CD4-positive, alpha-beta T cell treated with Interleukin-6 for 4 hours (primary cell): ENCODE results near the gene ZXDB.
A peak's percentile ranks its signal among the peaks of the same experiment; 100 is the strongest.
"Not testable (repeated sequence)": the region's sequence is repeated elsewhere in the genome, so short reads cannot be mapped to it uniquely, and the experiment has no call there.

Source experiments
- DNase-seq: peaks from one replicate; pipeline ENCODE4 v3.0.0-alpha.2; 2020; ENCODE audit warnings: mixed read lengths

ZXDB gene

DNA sequence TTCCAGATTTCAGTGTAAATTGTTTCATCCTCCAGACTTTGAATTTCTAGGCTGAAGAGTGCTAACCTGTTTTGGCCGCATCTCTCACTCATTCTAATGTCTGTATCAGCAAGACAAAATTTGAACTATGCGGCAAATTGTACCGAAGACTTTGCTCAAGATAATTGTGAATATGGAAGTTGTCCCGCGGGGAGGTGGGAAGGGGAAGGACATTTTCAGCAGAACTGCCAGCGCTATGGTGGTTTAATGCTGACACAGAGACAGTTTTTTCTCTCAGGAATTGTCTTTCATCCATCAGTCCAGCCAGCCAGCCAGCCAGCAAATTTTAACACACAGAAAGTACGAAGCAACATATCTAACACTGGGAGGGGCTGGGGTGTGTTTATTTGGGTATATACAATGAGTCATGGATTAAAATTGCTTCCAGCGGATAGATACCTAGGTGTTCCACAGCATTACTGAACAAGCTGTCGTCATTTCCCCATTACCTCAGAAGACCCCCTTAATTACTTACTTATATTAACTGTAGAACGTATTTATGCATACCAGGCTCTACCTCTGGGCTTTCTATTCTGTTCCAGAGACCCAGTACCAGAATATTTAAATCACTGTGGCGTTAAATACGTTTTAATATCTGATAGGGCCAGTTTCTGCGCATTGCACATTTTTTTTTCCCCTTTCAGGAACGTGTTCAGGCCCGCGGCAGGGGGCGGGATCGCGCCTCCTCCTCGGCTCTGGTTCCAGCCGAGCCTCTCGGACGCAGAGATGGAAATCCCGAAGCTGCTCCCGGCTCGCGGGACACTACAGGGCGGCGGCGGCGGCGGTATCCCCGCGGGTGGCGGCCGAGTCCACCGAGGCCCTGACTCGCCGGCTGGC, at the start of gene ZXDB:
TSS of gene ZXDB (plus strand) at position 728 of the 876 bp plus-strand sequence. CDS start at position 766, 38 bp downstream.
- DNase-seq = peak; percentile 40

DNA sequence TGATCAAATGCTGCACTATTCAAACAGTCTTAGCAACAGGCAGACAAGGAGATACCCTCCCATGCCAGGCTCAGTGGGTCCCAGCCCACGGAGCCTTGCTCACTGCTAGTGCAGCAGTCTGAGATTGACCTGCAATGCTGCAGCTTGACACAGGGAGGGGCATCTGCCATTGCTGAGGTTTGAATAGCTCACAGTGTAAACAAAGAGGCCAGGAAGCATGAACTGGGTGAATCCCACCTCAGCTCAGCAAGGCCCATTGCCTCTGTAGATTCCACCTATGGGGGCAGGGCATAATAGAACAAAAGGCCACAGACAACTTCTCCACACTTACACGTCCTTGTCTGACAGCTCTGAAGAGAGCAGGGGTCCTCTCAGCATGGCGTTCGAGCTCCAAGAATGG, 26.6 kb upstream of the ZXDB start:
- DNase-seq = no peak

- DNase-seq = peak; percentile 37
Measured at GRCh38 chrX:57573754-57574153, 18.1 kb upstream of the ZXDB start.

GRCh38 chrX:57582948-57583347, 8.9 kb upstream of the ZXDB start:
- DNase-seq = not testable (repeated sequence)

DNA sequence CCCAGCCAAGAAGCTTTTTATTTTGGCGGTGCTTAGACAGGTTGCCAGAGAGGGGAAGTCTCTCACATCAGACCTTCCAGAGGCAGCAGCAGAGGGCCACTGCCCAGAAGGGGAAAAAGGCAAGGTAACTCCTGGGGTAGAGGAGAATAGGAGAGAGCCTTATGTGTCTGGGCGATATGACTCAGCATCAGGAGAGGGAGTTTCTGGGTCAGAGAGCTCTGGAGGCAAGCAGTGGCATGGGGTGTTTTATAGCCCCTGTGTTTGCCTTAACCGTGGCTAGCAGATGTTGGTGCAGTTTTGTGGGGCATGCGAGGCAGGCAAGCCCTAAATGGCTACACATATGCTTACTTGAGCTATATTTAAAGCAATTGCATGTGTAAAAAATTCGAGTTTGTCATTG, 8.3 kb upstream of the ZXDB start:
- DNase-seq = no peak

DNA sequence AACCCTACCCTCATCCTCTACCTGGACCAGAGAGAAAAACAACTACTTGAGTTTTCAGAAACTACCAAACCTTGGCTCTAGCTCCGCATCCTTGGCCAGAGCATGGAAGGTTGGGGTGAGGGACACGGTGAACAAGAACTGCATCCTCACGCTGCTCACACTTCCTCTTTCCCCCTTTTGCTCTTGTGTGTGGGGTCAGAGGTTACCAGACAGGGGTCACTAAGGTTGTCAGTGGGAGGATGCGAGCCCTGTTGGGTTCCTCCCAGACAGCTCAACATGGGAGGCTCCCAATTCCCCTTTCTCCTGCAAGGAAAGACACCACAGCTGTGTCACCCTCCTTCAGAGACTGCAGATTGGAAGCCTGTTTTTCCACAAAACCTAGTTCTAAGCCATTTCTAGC, 5.5 kb upstream of the ZXDB start:
- no peak for DNase-seq

GRCh38 chrX:57587062-57587461, 4.7 kb upstream of the ZXDB start:
- DNase-seq = peak; percentile 21

DNA sequence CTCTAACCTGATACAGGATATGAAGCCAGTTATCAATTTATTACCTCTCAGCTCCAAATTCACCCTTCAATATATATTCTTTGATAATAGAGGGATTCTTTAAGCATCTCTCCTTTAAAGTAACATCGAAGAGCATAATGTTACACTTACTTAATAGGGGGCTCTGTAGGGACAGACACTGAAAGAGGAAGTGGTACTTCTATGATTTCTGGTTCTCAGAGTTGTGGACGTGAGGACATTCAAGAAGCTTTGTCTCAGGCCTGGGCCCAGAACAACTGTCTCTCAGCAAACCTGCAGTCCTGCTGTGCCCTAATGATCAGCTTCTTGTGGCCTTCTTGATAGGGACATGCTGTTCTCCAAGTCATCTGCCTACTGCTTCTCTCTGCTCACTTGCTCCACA, 4.2 kb upstream of the ZXDB start:
- no peak for DNase-seq

GRCh38 chrX:57592160-57592893, 516 bp downstream of the ZXDB start:
- DNase-seq = peak; percentile 29

GRCh38 chrX:57592894-57593215, 1.0 kb downstream of the ZXDB start:
- DNase-seq = peak; percentile 23

DNA sequence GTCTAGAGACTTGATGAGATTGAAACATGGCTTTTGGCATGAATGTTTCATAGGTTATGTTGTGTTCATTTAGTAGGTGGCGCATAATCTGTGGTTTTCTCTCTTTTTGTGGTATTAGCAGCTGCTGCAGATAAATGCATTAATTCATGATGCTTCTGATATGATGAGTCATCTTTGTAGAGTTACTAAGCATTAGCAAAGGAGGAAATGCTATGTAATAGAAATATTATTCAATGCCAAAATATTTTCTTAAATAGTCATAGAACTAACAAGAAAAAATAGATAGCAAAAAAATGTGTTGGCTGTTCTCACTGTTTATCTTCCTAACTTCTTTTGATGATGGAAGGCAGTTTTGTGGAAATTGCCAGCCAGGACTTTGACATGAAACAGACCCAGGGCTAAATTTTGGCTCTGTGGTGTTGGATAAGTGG, 3.6 kb downstream of the ZXDB start:
- no peak for DNase-seq

- DNase-seq = no peak
Measured at GRCh38 chrX:57596109-57596508, 4.3 kb downstream of the ZXDB start.

GRCh38 chrX:57596516-57596915, 4.7 kb downstream of the ZXDB start:
- no peak for DNase-seq

DNA sequence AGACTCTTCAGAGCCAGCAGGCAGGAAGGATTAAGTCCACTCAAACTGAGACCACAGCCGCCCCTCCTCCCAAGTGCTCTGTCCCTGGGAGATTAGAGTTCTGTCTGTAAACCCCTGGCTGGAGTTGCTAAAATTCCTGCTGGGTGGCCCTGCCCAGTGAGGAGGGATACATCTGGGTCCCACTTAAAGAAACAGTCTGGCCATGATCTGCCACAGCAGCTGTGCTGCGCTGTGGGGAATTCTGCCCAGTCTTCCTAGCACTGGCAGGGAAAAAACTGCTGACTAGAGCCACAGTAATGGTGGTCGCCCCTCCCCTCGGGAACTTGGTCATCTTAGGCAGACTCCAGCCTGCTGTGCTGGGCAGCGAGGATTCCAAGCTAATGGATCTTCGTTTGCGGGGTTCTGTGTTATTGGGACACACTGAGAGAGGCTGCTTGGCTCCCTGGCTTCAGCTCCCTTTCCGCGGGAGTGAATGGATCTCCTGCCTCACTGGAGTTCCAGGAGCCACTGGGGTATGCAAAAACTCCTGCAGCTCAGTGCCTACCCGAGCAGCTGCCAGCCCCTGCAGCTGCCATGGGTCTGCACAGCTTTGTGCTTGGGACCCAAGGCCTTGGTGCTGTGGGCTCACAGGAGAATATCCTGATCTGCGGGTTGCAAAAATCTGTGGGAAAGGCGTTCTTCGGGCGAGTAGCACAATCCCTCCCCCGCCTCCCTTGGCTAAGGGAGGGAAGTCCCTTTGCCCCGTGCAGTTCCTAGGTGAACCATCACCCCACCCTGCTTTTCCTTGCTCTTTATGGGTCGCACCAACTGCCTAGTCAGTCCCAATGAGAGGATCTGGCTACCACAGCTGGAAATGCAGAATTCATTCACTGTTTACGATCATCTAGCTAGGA, 15.7 kb downstream of the ZXDB start:
- no peak for DNase-seq

DNA sequence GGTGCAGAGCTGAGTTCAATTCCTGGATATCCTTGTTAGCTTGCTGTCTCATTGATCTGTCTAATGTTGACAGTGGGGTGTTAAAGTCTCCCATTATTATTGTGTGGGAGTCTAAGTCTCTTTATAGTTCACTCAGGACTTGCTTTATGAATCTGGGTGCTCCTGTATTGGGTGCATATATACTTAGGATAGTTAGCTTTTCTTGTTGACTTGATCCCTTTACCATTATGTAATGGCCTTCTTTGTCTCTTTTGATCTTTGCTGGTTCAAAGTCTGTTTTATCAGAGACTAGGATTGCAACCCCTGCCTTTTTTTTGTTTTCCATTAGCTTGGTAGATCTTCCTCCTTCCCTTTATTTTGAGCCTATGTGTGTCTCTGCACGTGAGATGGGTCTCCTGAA, 21.5 kb downstream of the ZXDB start:
- not testable (repeated sequence) for DNase-seq

- DNase-seq = not testable (repeated sequence)
Measured at GRCh38 chrX:57629438-57629837, 37.6 kb downstream of the ZXDB start.

DNA sequence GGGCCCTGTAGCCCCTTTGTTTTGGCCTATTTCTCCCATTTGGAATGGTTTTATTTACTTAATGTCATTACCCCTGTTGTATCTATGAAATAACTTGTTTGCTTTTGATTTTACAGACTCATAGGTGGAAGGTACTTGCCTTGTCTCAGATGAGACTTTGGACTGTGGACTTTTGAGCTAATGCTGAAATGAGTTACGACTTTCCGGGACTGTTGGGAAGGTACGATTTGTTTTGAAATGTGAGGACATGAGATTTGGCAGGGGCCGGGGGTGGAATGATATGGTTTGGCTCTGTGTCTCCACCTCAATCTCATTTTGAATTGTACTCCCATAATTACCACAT, 48.8 kb downstream of the ZXDB start:
- DNase-seq = no peak

GRCh38 chrX:57641338-57641737, 49.5 kb downstream of the ZXDB start:
- DNase-seq = no peak

- DNase-seq = no peak
Measured at GRCh38 chrX:57643698-57644097, 51.9 kb downstream of the ZXDB start.

GRCh38 chrX:57647020-57647419, 55.2 kb downstream of the ZXDB start:
- DNase-seq = no peak
